ENCODE results near the gene TNKS1BP1.
"Not testable (repeated sequence)": the region's sequence is repeated elsewhere in the genome, so short reads cannot be mapped to it uniquely, and the experiment has no call there.

The TNKS1BP1 gene

DNA sequence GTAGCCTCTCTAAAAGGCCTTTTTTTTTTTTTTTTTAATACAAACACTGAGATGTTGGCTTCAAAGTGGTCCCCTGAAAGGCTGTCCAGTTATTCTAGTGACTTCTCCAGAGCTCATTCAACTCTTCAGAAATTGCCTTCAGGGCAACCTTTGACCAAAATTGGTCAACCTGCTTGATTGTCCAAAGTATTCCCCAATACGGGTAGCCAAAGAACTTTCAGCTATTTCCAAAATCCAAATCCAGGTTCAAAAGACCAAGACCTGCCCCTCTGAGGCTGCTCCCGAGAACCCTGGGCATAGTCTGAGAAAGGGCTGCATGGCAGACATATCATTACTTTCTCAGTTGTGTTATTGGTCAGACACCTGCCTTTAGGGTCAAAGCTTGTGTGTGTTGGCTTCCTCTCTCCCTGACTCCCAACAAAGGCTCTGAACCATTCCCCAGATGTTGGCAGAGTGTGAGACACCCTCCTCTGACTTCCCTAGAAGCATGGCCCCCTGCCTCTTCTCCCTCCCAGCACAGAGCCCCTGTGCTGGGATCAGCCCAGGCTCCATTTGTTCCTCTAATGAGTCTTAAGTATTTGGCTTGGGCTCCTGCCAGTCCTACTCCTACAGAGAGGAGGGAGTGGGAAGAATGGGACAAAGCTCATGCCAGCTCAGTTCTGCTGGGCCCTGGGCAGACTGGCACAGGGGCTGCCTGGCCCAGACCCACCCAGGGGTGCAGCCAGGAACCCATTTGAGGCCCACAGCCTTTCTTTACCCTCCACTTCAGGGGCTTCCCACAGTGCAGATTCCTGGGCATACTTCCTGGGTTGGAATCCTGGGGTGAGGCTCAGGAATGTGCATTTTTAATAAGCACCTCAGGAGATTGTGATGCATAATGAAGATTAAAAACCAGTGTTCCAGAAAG, 30.3 kb downstream of the TNKS1BP1 start:
- DNase-seq (ENCODE audit: low spot score): no peak

- no peak for DNase-seq (ENCODE audit: low spot score)
Measured at GRCh38 chr11:57290288-57290687, 34.5 kb downstream of the TNKS1BP1 start.

- DNase-seq (ENCODE audit: low spot score): no peak
Measured at GRCh38 chr11:57288771-57289579, 35.8 kb downstream of the TNKS1BP1 start.

DNA sequence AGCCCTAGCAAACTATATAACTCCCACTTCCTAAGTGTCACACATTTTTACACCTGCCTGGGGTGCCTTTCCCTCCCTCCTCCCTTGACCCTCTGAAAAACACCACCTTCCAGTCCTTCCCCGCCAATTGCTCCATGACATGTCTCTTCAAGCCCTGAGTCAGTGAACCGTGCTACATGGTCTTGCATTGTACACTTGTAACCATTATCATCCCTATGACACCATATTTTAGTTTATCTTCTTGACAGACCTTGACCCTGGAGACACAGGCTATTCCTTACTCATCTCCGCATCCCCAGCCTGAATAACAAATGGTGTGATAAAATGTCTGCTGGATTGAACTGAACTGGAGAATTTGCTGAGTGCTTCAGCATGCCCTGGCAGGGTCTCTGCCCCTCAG, 36.9 kb downstream of the TNKS1BP1 start:
- no peak for DNase-seq (ENCODE audit: low spot score)

DNA sequence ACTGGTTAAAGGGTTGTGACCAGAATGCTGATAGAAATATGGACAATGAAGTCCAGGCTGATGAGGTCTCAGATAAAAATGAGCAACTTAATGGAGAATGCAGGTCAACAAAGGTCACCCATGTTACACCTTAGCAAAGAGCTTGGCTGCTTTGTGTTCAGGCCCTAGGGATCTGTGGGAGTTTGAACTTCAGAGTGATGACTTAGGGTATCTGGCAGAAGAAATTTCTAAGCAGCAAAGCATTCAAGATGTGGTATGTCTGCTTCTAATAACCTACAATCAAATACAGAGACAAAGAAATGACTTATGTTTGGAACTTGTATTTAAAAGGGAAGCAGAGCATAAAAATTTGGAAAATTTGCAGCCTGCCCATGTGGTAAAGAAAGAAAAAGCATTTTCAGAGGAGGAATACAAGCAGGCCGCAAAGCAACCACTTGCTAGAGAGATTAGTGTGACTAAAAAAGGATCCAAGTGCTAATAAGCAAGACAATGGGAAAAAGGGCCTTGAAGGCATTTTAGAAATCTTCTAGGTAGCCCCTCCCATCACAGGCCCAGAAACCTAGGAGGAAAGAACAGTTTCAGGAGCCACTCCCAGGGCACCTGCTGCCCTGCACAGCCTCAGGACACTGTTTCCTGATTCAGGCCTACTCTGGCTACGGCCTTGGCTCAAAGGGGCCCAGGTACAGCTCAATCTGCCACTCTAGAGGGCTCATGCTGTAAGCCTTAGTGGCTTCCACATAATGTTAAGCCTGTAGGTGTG, 41.3 kb downstream of the TNKS1BP1 start:
- DNase-seq (ENCODE audit: low spot score): no peak

GRCh38 chr11:57281546-57281945, 43.2 kb downstream of the TNKS1BP1 start:
- not testable (repeated sequence) for DNase-seq (ENCODE audit: low spot score)

DNA sequence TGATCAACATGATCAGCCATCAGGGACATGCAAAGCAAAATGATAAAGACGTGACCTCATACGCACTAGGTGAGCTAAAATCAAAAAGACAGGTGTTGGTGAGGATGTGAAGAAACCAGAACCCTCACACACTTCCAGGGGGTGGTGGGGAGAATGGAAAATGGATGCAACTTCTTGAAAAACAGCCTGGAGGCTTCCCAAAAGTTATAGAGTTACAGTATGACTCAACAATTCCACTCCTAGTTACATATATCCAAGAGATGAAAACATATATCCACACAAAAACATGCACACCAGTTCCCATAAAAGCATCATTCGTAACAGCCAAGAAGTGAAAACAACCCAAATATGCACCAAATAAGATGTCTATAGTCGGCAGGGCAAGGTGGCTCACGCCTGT, 45.6 kb downstream of the TNKS1BP1 start:
- DNase-seq (ENCODE audit: low spot score): no peak

GRCh38 chr11:57278721-57279095, 46.0 kb downstream of the TNKS1BP1 start:
- no peak for DNase-seq (ENCODE audit: low spot score)

DNA sequence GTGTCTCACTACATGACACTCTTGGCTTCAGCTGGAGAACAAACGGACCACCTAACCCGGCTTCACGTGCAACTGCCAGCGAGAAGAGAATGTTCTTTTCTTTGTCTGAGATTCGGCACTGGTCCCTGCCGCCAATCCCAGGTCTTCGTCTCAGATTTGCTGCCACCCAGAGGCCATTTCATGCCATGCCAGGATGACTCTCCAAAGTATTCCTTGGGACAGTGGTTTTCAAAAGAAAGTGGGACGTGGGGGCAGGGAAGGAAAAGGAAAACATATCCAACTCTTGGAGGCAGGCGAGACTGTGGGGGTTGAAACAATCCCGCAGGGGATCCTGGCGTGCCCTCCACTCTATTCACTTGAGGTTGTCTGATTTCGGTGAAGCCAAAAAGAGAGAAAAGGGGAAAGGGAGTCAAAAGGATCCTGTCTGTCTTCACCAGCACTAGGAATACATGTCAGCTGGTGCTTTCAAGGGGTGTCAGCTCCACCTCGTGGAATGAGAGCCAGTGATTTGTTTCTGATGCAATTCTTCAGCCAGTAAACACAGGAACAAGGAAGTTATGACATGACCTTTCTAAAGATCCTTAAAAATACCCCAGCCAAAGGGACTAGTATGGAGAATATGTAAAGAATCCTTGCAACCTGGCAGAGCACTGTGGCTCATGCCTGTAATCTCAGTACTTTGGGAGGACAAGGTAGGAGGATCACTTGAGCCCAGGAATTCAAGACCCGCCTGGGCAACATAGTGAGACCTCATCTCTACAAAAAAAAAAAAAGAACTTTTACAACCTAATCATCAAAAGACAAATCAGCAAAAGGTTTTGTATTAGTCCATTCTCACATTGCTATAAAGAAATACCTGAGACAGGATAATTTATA, 46.7 kb downstream of the TNKS1BP1 start:
- DNase-seq (ENCODE audit: low spot score): no peak

GRCh38 chr11:57276971-57277675, 47.6 kb downstream of the TNKS1BP1 start:
- DNase-seq (ENCODE audit: low spot score): no peak

DNA sequence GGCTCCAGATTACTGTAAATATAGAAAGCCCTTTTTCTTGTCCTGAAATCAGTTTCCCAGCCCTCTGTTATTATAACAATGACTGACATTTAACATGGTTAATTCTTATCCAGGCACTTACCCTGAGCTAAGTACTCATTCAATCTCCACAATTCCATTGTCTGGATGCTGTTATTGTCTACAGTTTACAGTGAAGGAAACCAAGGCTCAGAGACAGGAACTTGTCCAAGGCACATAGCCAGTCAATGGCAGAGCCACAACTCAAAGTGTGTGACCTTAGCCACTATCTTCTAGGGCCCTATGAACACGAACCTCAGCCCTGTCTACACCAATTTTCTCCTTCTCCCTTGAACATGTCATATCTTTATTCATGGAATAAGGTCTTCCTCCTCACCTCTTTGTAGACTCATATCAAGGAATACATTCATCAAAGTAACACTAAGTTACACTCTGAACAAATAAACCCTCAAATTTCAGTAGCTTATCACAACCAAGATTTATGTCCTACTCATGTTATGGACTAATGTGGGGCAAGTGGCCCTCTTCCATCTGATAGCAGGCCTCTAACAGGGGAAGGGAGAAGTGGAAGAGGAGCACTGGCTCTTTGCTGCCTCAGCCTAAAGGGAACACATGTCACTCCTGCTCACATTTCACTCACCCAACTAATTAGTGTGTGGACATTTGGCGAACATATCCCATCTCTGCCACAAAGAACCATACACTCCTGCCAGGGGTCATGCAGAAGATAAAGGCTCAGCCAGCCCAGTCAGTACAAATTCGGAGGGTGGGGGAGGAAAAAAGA, 48.4 kb downstream of the TNKS1BP1 start:
- DNase-seq (ENCODE audit: low spot score): no peak

DNA sequence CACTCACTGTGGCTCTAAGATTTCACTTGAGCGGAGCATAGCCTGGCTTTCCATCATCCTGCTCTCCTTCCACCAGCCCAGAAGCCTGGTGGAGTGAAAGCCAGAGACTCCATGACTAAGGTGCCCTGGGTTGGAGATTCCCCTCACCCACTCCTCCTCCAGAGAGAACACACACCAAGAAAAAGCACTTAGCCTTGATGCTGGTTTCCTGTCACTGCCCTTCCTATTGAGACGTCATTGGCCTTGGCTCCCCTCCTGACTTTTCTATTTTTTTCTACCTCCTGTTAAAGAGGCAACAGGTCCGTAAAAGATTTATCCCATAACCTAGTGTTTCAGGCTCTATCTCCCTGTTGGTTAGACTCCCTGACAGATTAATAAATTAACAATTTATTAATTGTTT, 49.2 kb downstream of the TNKS1BP1 start:
- no peak for DNase-seq (ENCODE audit: low spot score)

- no peak for DNase-seq (ENCODE audit: low spot score)
Measured at GRCh38 chr11:57274904-57275498, 49.8 kb downstream of the TNKS1BP1 start.

DNA sequence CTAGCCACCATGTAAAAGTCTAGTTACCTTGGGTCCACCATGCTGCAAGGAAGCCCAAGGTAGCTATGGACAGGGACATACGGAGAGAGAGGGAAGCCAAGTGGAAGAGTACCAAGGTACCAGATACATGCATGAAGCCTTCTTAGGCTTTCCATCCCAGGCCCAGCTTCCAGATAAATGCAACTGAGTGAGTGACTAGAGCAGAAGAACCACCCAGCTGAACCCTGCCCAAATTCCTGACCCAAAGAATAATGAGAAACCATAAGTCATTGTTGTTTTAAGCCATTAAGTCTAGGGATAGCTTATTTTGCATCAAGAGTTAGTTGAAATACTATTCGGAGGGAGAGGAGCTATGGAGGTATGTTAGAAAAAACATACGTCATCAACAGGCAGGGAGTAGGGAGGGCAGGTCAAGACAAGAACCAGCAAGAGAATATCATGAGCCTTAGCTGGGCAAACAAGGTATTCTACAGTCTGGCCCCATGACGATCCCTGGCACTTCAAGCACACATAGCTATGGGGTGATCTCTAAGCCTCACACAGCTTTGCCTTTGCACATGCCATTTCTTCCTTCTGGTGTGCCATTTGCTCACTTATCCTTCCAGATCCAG, 51.2 kb downstream of the TNKS1BP1 start:
- DNase-seq (ENCODE audit: low spot score): no peak

GRCh38 chr11:57269571-57270021, 55.2 kb downstream of the TNKS1BP1 start:
- no peak for DNase-seq (ENCODE audit: low spot score)

GRCh38 chr11:57266157-57266556, 58.6 kb downstream of the TNKS1BP1 start:
- no peak for DNase-seq (ENCODE audit: low spot score)

DNA sequence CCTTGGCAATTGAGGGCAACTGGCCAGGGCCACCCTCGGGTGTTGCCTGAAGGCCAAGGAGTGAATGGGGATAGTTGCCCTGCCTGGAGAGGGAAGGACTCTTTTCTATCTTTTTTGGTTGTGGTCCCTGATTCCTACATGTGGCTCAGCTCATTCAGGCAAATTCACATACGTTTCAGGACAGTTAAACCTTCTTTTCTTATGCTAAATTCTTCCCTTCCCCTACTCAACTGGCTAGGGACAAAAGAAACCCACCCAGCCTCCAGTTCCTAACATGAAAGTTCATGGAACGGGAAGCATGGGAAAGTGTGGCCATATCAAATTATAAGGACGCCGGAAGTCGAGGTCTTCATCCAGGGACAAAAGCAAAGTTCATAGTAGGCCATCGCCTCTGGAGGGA, 61.4 kb downstream of the TNKS1BP1 start:
- DNase-seq (ENCODE audit: low spot score): no peak

DNA sequence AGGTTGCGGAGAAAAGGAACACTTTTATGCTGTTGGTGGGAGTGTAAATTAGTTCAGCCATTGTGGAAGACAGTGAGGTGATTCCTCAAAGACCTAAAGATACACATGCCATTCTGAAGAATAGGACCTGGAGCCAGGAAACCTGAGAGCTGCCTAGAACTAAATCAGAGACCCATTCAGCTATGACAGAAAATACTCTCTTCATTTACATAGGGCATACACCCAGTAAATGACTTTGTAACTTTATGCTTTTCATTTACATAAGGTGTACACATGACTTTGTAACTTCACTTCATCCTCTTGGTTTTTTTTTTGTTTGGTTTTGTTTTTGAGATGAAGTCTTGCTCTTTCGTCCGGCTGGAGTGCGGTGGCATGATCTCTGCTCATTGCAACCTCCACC, 62.6 kb downstream of the TNKS1BP1 start:
- no peak for DNase-seq (ENCODE audit: low spot score)
